ENCODE measurements around the gene SLC25A13. TPM values are rescaled to one million over a fixed set of nuclear protein-coding genes. Genes with fewer than 3 reads are reported as not detected.

The SLC25A13 gene
- polyA plus RNA-seq, 1 of the 3 experiments (the other 2 are of a cell fraction): 16.0 TPM

DNA sequence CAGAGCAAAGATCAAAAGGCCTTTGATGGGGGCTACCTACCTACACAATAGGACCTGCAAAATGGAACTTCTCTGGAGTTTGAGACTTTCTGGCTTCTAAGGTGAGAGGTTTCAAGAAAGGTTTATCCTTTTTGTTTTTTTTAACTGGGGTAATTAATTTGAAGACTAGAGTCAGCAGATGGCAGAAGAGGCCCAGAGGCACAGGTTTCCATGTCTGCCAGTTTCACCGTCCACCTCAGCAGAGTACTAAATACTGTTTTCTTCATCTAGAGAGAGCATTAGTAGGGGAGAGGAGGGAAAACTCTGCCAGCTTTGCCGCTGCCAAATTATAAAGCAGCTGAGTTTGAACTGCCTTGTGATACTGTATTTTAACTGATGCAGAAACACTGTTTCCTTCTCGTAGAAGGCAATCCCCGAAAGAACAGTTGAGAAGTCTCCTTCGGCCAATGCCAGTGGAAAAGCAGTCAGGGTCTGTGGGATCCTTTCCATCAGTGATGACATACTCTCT lies 138.7 kb downstream of the SLC25A13 start:
- Histone ChIP-seq H3K79me2 (ENCODE audit: insufficient read depth) (no peaks in the 10 kb centered on the region), H3K4me3 (ENCODE audit: low read depth in 2 of 2, low read length in 1 of 2) (no peak overlapping the region), H3K4me2 (no peak overlapping the region), H3K9me2 (no peaks in the 10 kb centered on the region), H3F3A (replicated peaks; ENCODE audit: insufficient read depth) (no peaks in the 10 kb centered on the region), H3K27me3 (ENCODE audit: insufficient read depth) (no peaks in the 10 kb centered on the region), H3K9me3 (no peaks in the 10 kb centered on the region), H3K4me1 (ENCODE audit: control insufficient read depth in 1 of 2, insufficient read depth in 2 of 2, low read depth in 1 of 2, low read length in 1 of 2) (peaks cover 0 to 4% of the 10 kb centered on the region in 2 experiments; a peak in 2 of 4 replicates), H3K36me3 (replicated peaks in 1 of 2; ENCODE audit: control insufficient read depth in 1 of 2, insufficient read depth in 2 of 2, low read length in 1 of 2) (peaks cover 41 to 53% of the 10 kb centered on the region in 2 experiments), H2AFZ (ENCODE audit: low read depth) (no peak overlapping the region), H3K27ac (ENCODE audit: low read depth in 2 of 2, low read length in 1 of 2) (no peak overlapping the region), H4K20me1 (ENCODE audit: insufficient read depth) (no peaks in the 10 kb centered on the region), H3K9ac (no peak overlapping the region)
- ChIA-PET CTCF (no interaction called here), POLR2A (no interaction called here)
- 94% methylated on average over 5 of the region's 5 CpGs for WGBS (ENCODE audit: low lambda C conversion rate)
- TF ChIP-seq, protein P1, sequence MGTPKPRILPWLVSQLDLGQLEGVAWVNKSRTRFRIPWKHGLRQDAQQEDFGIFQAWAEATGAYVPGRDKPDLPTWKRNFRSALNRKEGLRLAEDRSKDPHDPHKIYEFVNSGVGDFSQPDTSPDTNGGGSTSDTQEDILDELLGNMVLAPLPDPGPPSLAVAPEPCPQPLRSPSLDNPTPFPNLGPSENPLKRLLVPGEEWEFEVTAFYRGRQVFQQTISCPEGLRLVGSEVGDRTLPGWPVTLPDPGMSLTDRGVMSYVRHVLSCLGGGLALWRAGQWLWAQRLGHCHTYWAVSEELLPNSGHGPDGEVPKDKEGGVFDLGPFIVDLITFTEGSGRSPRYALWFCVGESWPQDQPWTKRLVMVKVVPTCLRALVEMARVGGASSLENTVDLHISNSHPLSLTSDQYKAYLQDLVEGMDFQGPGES (IDR thresholded peaks at IDR 0.05; ENCODE audit: low read depth, low read length): no peak
- TF ChIP-seq FOSL2 (IDR thresholded peaks at IDR 0.05; ENCODE audit: borderline replicate concordance, low read depth): no peak
- TF ChIP-seq CHD2 (IDR thresholded peaks at IDR 0.05; ENCODE audit: low read length, partially characterized antibody): no peak
- TF ChIP-seq RAD21 (IDR thresholded peaks at IDR 0.05; ENCODE audit: low read length): peak; percentile 20
- TF ChIP-seq, protein P2, sequence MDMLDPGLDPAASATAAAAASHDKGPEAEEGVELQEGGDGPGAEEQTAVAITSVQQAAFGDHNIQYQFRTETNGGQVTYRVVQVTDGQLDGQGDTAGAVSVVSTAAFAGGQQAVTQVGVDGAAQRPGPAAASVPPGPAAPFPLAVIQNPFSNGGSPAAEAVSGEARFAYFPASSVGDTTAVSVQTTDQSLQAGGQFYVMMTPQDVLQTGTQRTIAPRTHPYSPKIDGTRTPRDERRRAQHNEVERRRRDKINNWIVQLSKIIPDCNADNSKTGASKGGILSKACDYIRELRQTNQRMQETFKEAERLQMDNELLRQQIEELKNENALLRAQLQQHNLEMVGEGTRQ (IDR thresholded peaks at IDR 0.05; ENCODE audit: borderline replicate concordance, low read depth, low read length): no peak
- TF ChIP-seq EZH2phosphoT487 (IDR thresholded peaks at IDR 0.05; ENCODE audit: borderline replicate concordance, low read depth): no peak
- TF ChIP-seq POLR2AphosphoS5 (IDR thresholded peaks at IDR 0.05; ENCODE audit: low read depth, low read length): no peak
- DNase-seq: no peak

DNA sequence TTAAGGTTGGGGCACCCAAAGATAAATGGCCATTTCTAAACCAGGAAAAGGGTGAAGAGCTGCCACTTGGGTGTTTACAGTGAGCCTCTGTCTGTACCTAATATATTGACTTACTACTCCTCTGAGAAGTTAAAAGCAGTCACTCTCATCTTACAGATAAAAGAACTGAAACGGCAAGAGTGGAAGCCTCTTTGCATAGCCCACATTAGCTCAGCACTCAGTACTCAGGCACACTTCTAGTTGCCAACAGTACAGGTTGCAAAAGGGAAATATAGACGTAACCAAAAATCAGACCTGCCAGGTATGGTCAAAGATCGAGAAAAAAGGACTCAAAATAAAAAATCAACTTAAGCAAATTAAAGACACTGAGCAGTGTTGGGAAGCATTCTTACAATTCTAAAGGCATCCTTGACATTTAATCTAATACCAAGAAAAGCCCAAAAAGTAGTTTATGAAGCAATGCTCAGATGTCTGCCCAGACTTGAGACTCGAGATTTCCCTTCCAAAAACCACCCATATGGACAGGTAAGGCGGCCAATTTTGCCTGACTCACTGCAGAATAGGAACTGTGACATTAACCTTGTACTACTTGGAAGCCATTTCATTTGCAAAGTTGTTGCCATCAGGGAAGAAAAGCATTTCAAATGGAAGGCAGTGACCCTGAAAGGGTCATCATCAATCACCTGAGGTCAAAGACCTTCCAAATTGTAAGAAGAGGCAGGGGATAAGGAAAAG lies 139.3 kb downstream of the SLC25A13 start:
- no peak overlapping the region for H3K9ac ChIP-seq
- H3F3A ChIP-seq (replicated peaks; ENCODE audit: insufficient read depth): no peaks in the 10 kb centered on the region
- H4K20me1 ChIP-seq (ENCODE audit: insufficient read depth): no peaks in the 10 kb centered on the region
- no peaks in the 10 kb centered on the region for H3K9me3 ChIP-seq
- DNase-seq: no peak
- H3K36me3 ChIP-seq (replicated peaks in 1 of 2; ENCODE audit: control insufficient read depth in 1 of 2, insufficient read depth in 2 of 2, low read length in 1 of 2): peaks cover 39 to 52% of the 10 kb centered on the region in 2 experiments
- no peaks in the 10 kb centered on the region for H3K27me3 ChIP-seq (ENCODE audit: insufficient read depth)
- ChIA-PET POLR2A (no interaction called here), CTCF (no interaction called here)
- H3K4me2 ChIP-seq: no peak overlapping the region
- no peaks in the 10 kb centered on the region for H3K79me2 ChIP-seq (ENCODE audit: insufficient read depth)
- H3K4me3 ChIP-seq (ENCODE audit: low read depth in 2 of 2, low read length in 1 of 2): no peak overlapping the region
- H2AFZ ChIP-seq (ENCODE audit: low read depth): no peak overlapping the region
- no peaks in the 10 kb centered on the region for H3K9me2 ChIP-seq
- peaks cover 0 to 4% of the 10 kb centered on the region in 2 experiments; a peak in 2 of 4 replicates for H3K4me1 ChIP-seq (ENCODE audit: control insufficient read depth in 1 of 2, insufficient read depth in 2 of 2, low read depth in 1 of 2, low read length in 1 of 2)
- no peak overlapping the region for H3K27ac ChIP-seq (ENCODE audit: low read depth in 2 of 2, low read length in 1 of 2)
- TF ChIP-seq GABPA (IDR thresholded peaks at IDR 0.05; ENCODE audit: low read depth): no peak
- TF ChIP-seq, protein P1 (IDR thresholded peaks at IDR 0.05; ENCODE audit: low read depth, low read length): no peak
- TF ChIP-seq, protein P3, sequence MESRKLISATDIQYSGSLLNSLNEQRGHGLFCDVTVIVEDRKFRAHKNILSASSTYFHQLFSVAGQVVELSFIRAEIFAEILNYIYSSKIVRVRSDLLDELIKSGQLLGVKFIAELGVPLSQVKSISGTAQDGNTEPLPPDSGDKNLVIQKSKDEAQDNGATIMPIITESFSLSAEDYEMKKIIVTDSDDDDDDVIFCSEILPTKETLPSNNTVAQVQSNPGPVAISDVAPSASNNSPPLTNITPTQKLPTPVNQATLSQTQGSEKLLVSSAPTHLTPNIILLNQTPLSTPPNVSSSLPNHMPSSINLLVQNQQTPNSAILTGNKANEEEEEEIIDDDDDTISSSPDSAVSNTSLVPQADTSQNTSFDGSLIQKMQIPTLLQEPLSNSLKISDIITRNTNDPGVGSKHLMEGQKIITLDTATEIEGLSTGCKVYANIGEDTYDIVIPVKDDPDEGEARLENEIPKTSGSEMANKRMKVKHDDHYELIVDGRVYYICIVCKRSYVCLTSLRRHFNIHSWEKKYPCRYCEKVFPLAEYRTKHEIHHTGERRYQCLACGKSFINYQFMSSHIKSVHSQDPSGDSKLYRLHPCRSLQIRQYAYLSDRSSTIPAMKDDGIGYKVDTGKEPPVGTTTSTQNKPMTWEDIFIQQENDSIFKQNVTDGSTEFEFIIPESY (IDR thresholded peaks at IDR 0.05; ENCODE audit: borderline replicate concordance, low read depth): no peak
- TF ChIP-seq, protein P4, sequence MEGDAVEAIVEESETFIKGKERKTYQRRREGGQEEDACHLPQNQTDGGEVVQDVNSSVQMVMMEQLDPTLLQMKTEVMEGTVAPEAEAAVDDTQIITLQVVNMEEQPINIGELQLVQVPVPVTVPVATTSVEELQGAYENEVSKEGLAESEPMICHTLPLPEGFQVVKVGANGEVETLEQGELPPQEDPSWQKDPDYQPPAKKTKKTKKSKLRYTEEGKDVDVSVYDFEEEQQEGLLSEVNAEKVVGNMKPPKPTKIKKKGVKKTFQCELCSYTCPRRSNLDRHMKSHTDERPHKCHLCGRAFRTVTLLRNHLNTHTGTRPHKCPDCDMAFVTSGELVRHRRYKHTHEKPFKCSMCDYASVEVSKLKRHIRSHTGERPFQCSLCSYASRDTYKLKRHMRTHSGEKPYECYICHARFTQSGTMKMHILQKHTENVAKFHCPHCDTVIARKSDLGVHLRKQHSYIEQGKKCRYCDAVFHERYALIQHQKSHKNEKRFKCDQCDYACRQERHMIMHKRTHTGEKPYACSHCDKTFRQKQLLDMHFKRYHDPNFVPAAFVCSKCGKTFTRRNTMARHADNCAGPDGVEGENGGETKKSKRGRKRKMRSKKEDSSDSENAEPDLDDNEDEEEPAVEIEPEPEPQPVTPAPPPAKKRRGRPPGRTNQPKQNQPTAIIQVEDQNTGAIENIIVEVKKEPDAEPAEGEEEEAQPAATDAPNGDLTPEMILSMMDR (IDR thresholded peaks at IDR 0.05): no peak
- TF ChIP-seq, protein P2 (IDR thresholded peaks at IDR 0.05; ENCODE audit: borderline replicate concordance, low read depth, low read length): no peak
- TF ChIP-seq TCF12 (IDR thresholded peaks at IDR 0.05): no peak
- TF ChIP-seq MXI1 (IDR thresholded peaks at IDR 0.05; ENCODE audit: low read depth, low read length): no peak
- no peak for TF ChIP-seq RFX5 (IDR thresholded peaks at IDR 0.05; ENCODE audit: low read length)
- TF ChIP-seq, protein P5, sequence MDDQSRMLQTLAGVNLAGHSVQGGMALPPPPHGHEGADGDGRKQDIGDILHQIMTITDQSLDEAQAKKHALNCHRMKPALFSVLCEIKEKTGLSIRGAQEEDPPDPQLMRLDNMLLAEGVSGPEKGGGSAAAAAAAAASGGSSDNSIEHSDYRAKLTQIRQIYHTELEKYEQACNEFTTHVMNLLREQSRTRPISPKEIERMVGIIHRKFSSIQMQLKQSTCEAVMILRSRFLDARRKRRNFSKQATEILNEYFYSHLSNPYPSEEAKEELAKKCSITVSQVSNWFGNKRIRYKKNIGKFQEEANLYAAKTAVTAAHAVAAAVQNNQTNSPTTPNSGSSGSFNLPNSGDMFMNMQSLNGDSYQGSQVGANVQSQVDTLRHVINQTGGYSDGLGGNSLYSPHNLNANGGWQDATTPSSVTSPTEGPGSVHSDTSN (IDR thresholded peaks at IDR 0.05): no peak
- WGBS (ENCODE audit: low lambda C conversion rate): 94% methylated on average over 5 of the region's 5 CpGs
